K562 (cell line): ENCODE measurements around the gene OSBPL10. TPM values are rescaled to one million over a fixed set of nuclear protein-coding genes. Genes with fewer than 3 reads are reported as not detected.

Experiments used
- HDAC8 ChIP-seq: fragments of 450-650 bp; IDR thresholded peaks from 2 replicates; pipeline ENCODE4 v1.6.1; 2016; ENCODE audit warnings: mild to moderate bottlenecking, missing genetic modification characterization, moderate library complexity, missing compliant biosample characterization
- KLF1 ChIP-seq: fragments of 450-650 bp; IDR thresholded peaks from 2 replicates; pipeline ENCODE4 v1.6.1; 2016; ENCODE audit warnings: missing genetic modification characterization, missing compliant biosample characterization
- MTA1 ChIP-seq: fragments of 450-650 bp; IDR thresholded peaks from 2 replicates; pipeline ENCODE4 v1.6.1; 2017; ENCODE audit warnings: borderline replicate concordance
- PHF20 ChIP-seq: fragments of 450-650 bp; IDR thresholded peaks from 2 replicates; pipeline ENCODE4 v1.6.1; 2018; ENCODE audit not compliant: partially characterized antibody
- PREB ChIP-seq: sonication (generic); formaldehyde crosslinking; IDR thresholded peaks from 2 replicates; pipeline ENCODE4 v1.8.1; 2023; ENCODE audit warnings: mild to moderate bottlenecking, missing genetic modification reagents
- PRMT5 ChIP-seq: sonication (generic); formaldehyde crosslinking; IDR thresholded peaks from 2 replicates; pipeline ENCODE4 v1.5.0; 2020; ENCODE audit warnings: missing genetic modification reagents
- RBM14 ChIP-seq: fragments of 200-400 bp; formaldehyde crosslinking; IDR thresholded peaks from 2 replicates; pipeline ENCODE4 v1.6.1; 2018; ENCODE audit warnings: low read depth, mild to moderate bottlenecking, low read length, moderate library complexity, borderline replicate concordance; ENCODE audit not compliant: insufficient read depth
- ZNF609 ChIP-seq: sonication (generic); formaldehyde crosslinking; IDR thresholded peaks from 2 replicates; pipeline ENCODE4 v1.8.1; 2023; ENCODE audit warnings: missing genetic modification reagents, mild to moderate bottlenecking, borderline replicate concordance
- polyA plus RNA-seq, 8 experiments: library from polyadenylated mRNA; depleted of rRNA in 4 of 8; stranded (reverse) in 5 of 8; unstranded in 3 of 8; fragments of >200 nt; fragmentation: Nextera tagmentation in 2 of 8; fragmentation: Illumina TruSeq in 1 of 8; extraction: Ambion mirVana in 2 of 8; extraction: Trizol in 1 of 8; gene quantifications; 2 replicates each; pipeline versions ENCODE4 v1.2.1 to v1.2.3, GENCODE V29; 2011 to 2014; ENCODE audit warnings: inconsistent platforms in 1 of 8, missing spikeins in 1 of 8
- total RNA-seq, 7 experiments: library from RNA; depleted of rRNA in 6 of 7; stranded (reverse); fragments of >200 nt in 6 of 7; fragmentation: Illumina TruSeq in 2 of 7; extraction: Trizol in 2 of 7; gene quantifications; 2 replicates each; pipeline versions ENCODE4 v1.2.1 to v1.2.3, GENCODE V29; 2011 to 2021; ENCODE audit warnings: low replicate concordance in 1 of 7
- TF ChIP-seq, protein P1 (sequence below), 2 experiments: fragments of 450-650 bp; IDR thresholded peaks; 2 replicates each; pipeline ENCODE4 v1.6.1; 2016

Gene OSBPL10
- total and polyA plus RNA-seq, 9 of the 15 experiments (the other 6 are each of a cell fraction or from before 2014, with no cell fraction given), result 0.03 to 0.19 (median 0.14) TPM; not detected in 2

GRCh38 chr3:31868236-31868635, 112.8 kb downstream of the OSBPL10 start (continued):
- TF ChIP-seq ZNF609 (no peak), RBM14 (no peak), MTA1 (no peak), PRMT5 (CRISPR knock-in tag) (no peak), PHF20 (no peak), KLF1 (tag) (no peak), HDAC8 (tag) (no peak), PREB (CRISPR knock-in tag) (no peak)
- TF ChIP-seq, protein P1, sequence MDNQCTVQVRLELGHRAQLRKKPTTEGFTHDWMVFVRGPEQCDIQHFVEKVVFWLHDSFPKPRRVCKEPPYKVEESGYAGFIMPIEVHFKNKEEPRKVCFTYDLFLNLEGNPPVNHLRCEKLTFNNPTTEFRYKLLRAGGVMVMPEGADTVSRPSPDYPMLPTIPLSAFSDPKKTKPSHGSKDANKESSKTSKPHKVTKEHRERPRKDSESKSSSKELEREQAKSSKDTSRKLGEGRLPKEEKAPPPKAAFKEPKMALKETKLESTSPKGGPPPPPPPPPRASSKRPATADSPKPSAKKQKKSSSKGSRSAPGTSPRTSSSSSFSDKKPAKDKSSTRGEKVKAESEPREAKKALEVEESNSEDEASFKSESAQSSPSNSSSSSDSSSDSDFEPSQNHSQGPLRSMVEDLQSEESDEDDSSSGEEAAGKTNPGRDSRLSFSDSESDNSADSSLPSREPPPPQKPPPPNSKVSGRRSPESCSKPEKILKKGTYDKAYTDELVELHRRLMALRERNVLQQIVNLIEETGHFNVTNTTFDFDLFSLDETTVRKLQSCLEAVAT (IDR thresholded peaks at IDR 0.05), result no peak
